IMR-90 (cell line): Measurements from ENCODE around the gene OR12D3. TPM values are rescaled to one million over a fixed set of nuclear protein-coding genes. Genes with fewer than 3 reads are reported as not detected.

Experiments used
- ATAC-seq: fragments of 200-7000 bp; cut with Tn5 transposase; 2 replicates; pipeline ENCODE4 v1.9.1; 2020; ENCODE audit warnings: low read depth, mild to moderate bottlenecking, moderate library complexity
- BruUV-seq: library from RNA; stranded (reverse); fragments of 400-500 nt; replicated peaks from 2 replicates; lab custom pipeline; 2021; lab: Mats Ljungman, UMichigan
- CTCF ChIA-PET: fragments of 300-600 bp; formaldehyde crosslinking; extraction: SDS; loops from one replicate; lab custom pipeline; 2021; ENCODE audit warnings: antibody characterized with exemption; lab: Yijun Ruan, JAX
- POLR2A ChIA-PET: fragments of 300-600 bp; sonication (Branson Sonifier 250); formaldehyde crosslinking; loops from one replicate; lab custom pipeline; 2022; ENCODE audit warnings: antibody characterized with exemption; ENCODE audit not compliant: unreplicated experiment; lab: Charles Lee
- DNase-seq: peaks from one replicate; pipeline ENCODE4 v3.0.0; 2013
- H2AFZ ChIP-seq: replicated peaks from 2 replicates; pipeline ENCODE3; 2013; ENCODE audit warnings: low read length, mild to moderate bottlenecking; ENCODE audit not compliant: poor library complexity
- H2AK5ac ChIP-seq: 2 replicates; pipeline ENCODE4 v1.6.1; 2013; ENCODE audit warnings: low read depth, low read length, inconsistent platforms
- H2AK9ac ChIP-seq: replicated peaks from 2 replicates; pipeline ENCODE3; 2013; ENCODE audit warnings: mild to moderate bottlenecking, low read depth, low read length, moderate library complexity; ENCODE audit not compliant: poor library complexity
- H2BK120ac ChIP-seq: 2 replicates; pipeline ENCODE4 v1.6.1; 2013; ENCODE audit warnings: low read depth, low read length, inconsistent platforms
- H2BK15ac ChIP-seq: 3 replicates; pipeline ENCODE4 v1.6.1; 2013; ENCODE audit warnings: low read depth, low read length, inconsistent platforms
- H2BK20ac ChIP-seq: 2 replicates; pipeline ENCODE4 v1.6.1; 2013; ENCODE audit warnings: low read depth, mild to moderate bottlenecking, inconsistent platforms, low read length, moderate library complexity
- H2BK5ac ChIP-seq: 2 replicates; pipeline ENCODE4 v1.6.1; 2013; ENCODE audit warnings: mild to moderate bottlenecking, low read depth, low read length, inconsistent platforms; ENCODE audit not compliant: poor library complexity, severe bottlenecking
- H3K14ac ChIP-seq: replicated peaks from 2 replicates; pipeline ENCODE4 v1.6.1; 2013; ENCODE audit warnings: low read depth, low read length, inconsistent platforms
- H3K18ac ChIP-seq: 2 replicates; pipeline ENCODE4 v1.6.1; 2013; ENCODE audit warnings: low read depth, low read length, control low read depth
- H3K23ac ChIP-seq: 2 replicates; pipeline ENCODE4 v1.6.1; 2013; ENCODE audit warnings: low read depth, low read length, inconsistent platforms
- H3K27ac ChIP-seq: 2 replicates; pipeline ENCODE4 v1.5.1; 2013; ENCODE audit warnings: mild to moderate bottlenecking, control low read depth, low read length; ENCODE audit not compliant: insufficient read depth
- H3K27me3 ChIP-seq: 2 replicates; pipeline ENCODE4 v1.6.1; 2013; ENCODE audit warnings: low read length; ENCODE audit not compliant: control insufficient read depth, insufficient read depth
- H3K36me3 ChIP-seq: 2 replicates; pipeline ENCODE4 v1.6.1; 2013; ENCODE audit warnings: low read length, mixed read lengths; ENCODE audit not compliant: control insufficient read depth, insufficient read depth
- H3K4ac ChIP-seq: 2 replicates; pipeline ENCODE4 v1.6.1; 2013; ENCODE audit warnings: low read depth, low read length, inconsistent platforms
- H3K4me1 ChIP-seq: 2 replicates; pipeline ENCODE4 v1.6.1; 2013; ENCODE audit warnings: low read length, mixed read lengths; ENCODE audit not compliant: control insufficient read depth, insufficient read depth
- H3K4me2 ChIP-seq: 2 replicates; pipeline ENCODE4 v1.6.1; 2013; ENCODE audit warnings: low read depth, mild to moderate bottlenecking, control low read depth, low read length, moderate library complexity
- H3K4me3 ChIP-seq: 2 replicates; pipeline ENCODE4 v1.5.1; 2013; ENCODE audit warnings: low read depth, mild to moderate bottlenecking, control low read depth, low read length, moderate library complexity; ENCODE audit not compliant: insufficient read depth
- H3K56ac ChIP-seq: 2 replicates; pipeline ENCODE4 v1.6.1; 2013; ENCODE audit warnings: low read length, inconsistent platforms; ENCODE audit not compliant: insufficient read depth; ENCODE audit errors: extremely low read depth
- H3K79me1 ChIP-seq, 2 experiments: 2 replicates each; pipeline ENCODE4 v1.6.1; 2013; ENCODE audit warnings: low read length in 2 of 2, inconsistent platforms in 1 of 2, low read depth in 1 of 2
- H3K9ac ChIP-seq: 2 replicates; pipeline ENCODE4 v1.6.1; 2013; ENCODE audit warnings: low read depth, low read length, control low read depth
- H3K9me1 ChIP-seq: 2 replicates; pipeline ENCODE4 v1.6.1; 2013; ENCODE audit warnings: low read length, inconsistent platforms; ENCODE audit not compliant: insufficient read depth
- H3K9me3 ChIP-seq: 2 replicates; pipeline ENCODE4 v1.6.1; 2013; ENCODE audit warnings: low read length; ENCODE audit not compliant: control insufficient read depth, insufficient read depth
- H4K20me1 ChIP-seq: 2 replicates; pipeline ENCODE4 v1.6.1; 2013; ENCODE audit warnings: low read length, inconsistent platforms; ENCODE audit not compliant: insufficient read depth
- H4K5ac ChIP-seq: 2 replicates; pipeline ENCODE4 v1.6.1; 2013; ENCODE audit warnings: mild to moderate bottlenecking, low read depth, low read length, control low read depth
- H4K8ac ChIP-seq, 2 experiments: 2 replicates each; pipeline ENCODE4 v1.6.1; 2013; ENCODE audit warnings: low read depth in 2 of 2, low read length in 2 of 2, control low read depth in 1 of 2, inconsistent platforms in 1 of 2
- H4K91ac ChIP-seq: 2 replicates; pipeline ENCODE4 v1.6.1; 2013; ENCODE audit warnings: low read depth, low read length, inconsistent platforms; ENCODE audit not compliant: insufficient read depth
- BHLHE40 ChIP-seq: fragments of 150-350 bp; IDR thresholded peaks from 2 replicates; pipeline ENCODE4 v1.6.1; 2016; ENCODE audit warnings: mild to moderate bottlenecking, low read depth, low read length
- CEBPB ChIP-seq: IDR thresholded peaks from 2 replicates; pipeline ENCODE4 v1.6.1; 2012; ENCODE audit warnings: low read depth, low read length, improper control_type of control experiment
- CHD1 ChIP-seq: IDR thresholded peaks from 2 replicates; pipeline ENCODE4 v1.6.1; 2012; ENCODE audit warnings: low read depth, low read length, improper control_type of control experiment
- MAFK ChIP-seq: IDR thresholded peaks from 2 replicates; pipeline ENCODE4 v1.6.1; 2012; ENCODE audit warnings: low read depth, low read length, improper control_type of control experiment
- MAZ ChIP-seq: IDR thresholded peaks from 2 replicates; pipeline ENCODE4 v1.6.1; 2012; ENCODE audit warnings: low read depth, mild to moderate bottlenecking, low read length, improper control_type of control experiment, moderate library complexity, borderline replicate concordance
- MXI1 ChIP-seq: IDR thresholded peaks from 2 replicates; pipeline ENCODE4 v1.6.1; 2012; ENCODE audit warnings: low read depth, mild to moderate bottlenecking, low read length, moderate library complexity, borderline replicate concordance
- NFE2L2 ChIP-seq: fragments of 150-350 bp; IDR thresholded peaks from 2 replicates; pipeline ENCODE4 v1.6.1; 2016; ENCODE audit warnings: low read depth, mild to moderate bottlenecking, low read length
- POLR2A ChIP-seq: IDR thresholded peaks from 2 replicates; pipeline ENCODE4 v1.6.1; 2012; ENCODE audit warnings: mild to moderate bottlenecking, low read depth, low read length
- RCOR1 ChIP-seq: IDR thresholded peaks from 2 replicates; pipeline ENCODE4 v1.6.1; 2012; ENCODE audit warnings: mild to moderate bottlenecking, low read length, improper control_type of control experiment; ENCODE audit not compliant: insufficient replicate concordance
- WGBS, 2 experiments: methylation state at CpG; one replicate each; pipeline versions ENCODE4 v1.1.5 to v1.1.7; 2013; ENCODE audit warnings: missing lambda C conversion rate in 2 of 2; ENCODE audit not compliant: insufficient read length in 1 of 2; ENCODE audit errors: extremely low coverage in 2 of 2; 5-methylcytosine and 5-hydroxymethylcytosine counted together
- dilution Hi-C: fragments of 300-500 bp; cut with HindIII; formaldehyde crosslinking; loops from one replicate; pipeline ENCODE4 v1.14.3; 2018; ENCODE audit warnings: low sequenced_read_pairs; ENCODE audit not compliant: unreplicated experiment
- in situ Hi-C: fragments of 300-500 bp; cut with MboI; formaldehyde crosslinking; loops from 3 replicates; pipeline ENCODE4 v1.14.3; 2019; ENCODE audit warnings: low sequenced_read_pairs, inconsistent platforms, mixed read lengths
- intact Hi-C: fragments of 100-400 bp; cut with micrococcal nuclease; formaldehyde crosslinking; loops from 2 replicates; pipeline ENCODE4 v1.10.0; 2022
- polyA plus RNA-seq, 3 experiments: library from polyadenylated mRNA; depleted of rRNA; stranded (reverse); fragments of >200 nt; gene quantifications; 2 replicates each; pipeline ENCODE4 v1.2.3, GENCODE V29; 2012; ENCODE audit warnings: low replicate concordance in 1 of 3
- total RNA-seq: library from RNA; depleted of rRNA; stranded (reverse); fragments of >200 nt; gene quantifications from 2 replicates; pipeline ENCODE4 v1.2.3, GENCODE V29; 2012
- TF ChIP-seq, protein P1 (sequence below): conservative IDR thresholded peaks from 2 replicates; pipeline ENCODE4 v1.5.1; 2012; ENCODE audit warnings: mild to moderate bottlenecking, low read depth, low read length, improper control_type of control experiment
- TF ChIP-seq, protein P2 (sequence below): fragments of 150-350 bp; IDR thresholded peaks from 2 replicates; pipeline ENCODE4 v1.6.1; 2017; ENCODE audit warnings: mild to moderate bottlenecking, antibody characterized with exemption, low read length, low read depth

Gene OR12D3
- total and polyA plus RNA-seq, 2 of the 4 experiments (the other 2 are of a cell fraction): not detected

DNA sequence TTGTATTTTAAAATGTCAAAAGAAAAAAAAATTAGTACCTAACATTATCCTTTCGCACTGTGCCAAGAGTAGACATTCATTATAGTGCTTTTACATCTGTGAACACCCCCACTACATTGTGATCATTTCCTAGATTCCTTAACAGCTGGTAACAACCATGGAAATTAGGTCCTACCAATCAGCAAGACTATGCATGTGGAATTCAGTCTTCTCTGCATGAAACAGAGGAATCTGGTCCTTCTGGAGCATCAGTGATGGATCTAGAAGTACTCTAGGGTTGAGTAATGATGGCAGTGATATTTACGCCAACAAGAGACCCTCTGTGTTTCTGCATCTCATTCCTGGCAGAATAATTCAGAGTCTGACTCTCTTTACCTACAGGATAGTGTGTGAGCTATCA is 49.1 kb upstream of the OR12D3 start:
- H2BK120ac ChIP-seq: no peak overlapping the region
- no peak overlapping the region for H2AFZ ChIP-seq
- H3K9ac ChIP-seq: no peak overlapping the region
- TF ChIP-seq RCOR1: no peak
- TF ChIP-seq, protein P1, sequence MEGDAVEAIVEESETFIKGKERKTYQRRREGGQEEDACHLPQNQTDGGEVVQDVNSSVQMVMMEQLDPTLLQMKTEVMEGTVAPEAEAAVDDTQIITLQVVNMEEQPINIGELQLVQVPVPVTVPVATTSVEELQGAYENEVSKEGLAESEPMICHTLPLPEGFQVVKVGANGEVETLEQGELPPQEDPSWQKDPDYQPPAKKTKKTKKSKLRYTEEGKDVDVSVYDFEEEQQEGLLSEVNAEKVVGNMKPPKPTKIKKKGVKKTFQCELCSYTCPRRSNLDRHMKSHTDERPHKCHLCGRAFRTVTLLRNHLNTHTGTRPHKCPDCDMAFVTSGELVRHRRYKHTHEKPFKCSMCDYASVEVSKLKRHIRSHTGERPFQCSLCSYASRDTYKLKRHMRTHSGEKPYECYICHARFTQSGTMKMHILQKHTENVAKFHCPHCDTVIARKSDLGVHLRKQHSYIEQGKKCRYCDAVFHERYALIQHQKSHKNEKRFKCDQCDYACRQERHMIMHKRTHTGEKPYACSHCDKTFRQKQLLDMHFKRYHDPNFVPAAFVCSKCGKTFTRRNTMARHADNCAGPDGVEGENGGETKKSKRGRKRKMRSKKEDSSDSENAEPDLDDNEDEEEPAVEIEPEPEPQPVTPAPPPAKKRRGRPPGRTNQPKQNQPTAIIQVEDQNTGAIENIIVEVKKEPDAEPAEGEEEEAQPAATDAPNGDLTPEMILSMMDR: no peak
- TF ChIP-seq POLR2A: no peak
- no peak for TF ChIP-seq MXI1
- TF ChIP-seq MAZ: no peak
- TF ChIP-seq CEBPB: no peak
- no peak for TF ChIP-seq BHLHE40
- TF ChIP-seq CHD1: no peak
- TF ChIP-seq MAFK: no peak
- TF ChIP-seq, protein P2, sequence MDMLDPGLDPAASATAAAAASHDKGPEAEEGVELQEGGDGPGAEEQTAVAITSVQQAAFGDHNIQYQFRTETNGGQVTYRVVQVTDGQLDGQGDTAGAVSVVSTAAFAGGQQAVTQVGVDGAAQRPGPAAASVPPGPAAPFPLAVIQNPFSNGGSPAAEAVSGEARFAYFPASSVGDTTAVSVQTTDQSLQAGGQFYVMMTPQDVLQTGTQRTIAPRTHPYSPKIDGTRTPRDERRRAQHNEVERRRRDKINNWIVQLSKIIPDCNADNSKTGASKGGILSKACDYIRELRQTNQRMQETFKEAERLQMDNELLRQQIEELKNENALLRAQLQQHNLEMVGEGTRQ: no peak
- no peak for TF ChIP-seq NFE2L2
- H2BK5ac ChIP-seq: no peak overlapping the region
- H3K36me3 ChIP-seq: no peaks in the 10 kb centered on the region
- no peak overlapping the region for H2AK9ac ChIP-seq
- no peak for DNase-seq
- no peak overlapping the region for H2BK15ac ChIP-seq
- H4K8ac ChIP-seq: no peak overlapping the region
- no peak overlapping the region for H3K18ac ChIP-seq
- no peak overlapping the region for H3K4ac ChIP-seq
- H3K4me1 ChIP-seq: no peaks in the 10 kb centered on the region
- BruUV-seq: no TSS peak
- CTCF ChIA-PET: no interaction called here
- no peaks in the 10 kb centered on the region for H3K79me1 ChIP-seq
- no peak overlapping the region for H3K4me3 ChIP-seq
- intact Hi-C loops: no loop called here
- peaks cover 6% of the 10 kb centered on the region for H3K9me3 ChIP-seq
- H3K56ac ChIP-seq: no peak overlapping the region
- in situ Hi-C loops: no loop called here
- ATAC-seq: no peak
- no CpG with 5 or more reads among the region's 2 CpGs for WGBS, 2 experiments
- no peaks in the 10 kb centered on the region for H3K9me1 ChIP-seq
- H3K14ac ChIP-seq: no peak overlapping the region
- H3K27me3 ChIP-seq: no peaks in the 10 kb centered on the region
- H4K5ac ChIP-seq: no peak overlapping the region
- H2AK5ac ChIP-seq: no peak overlapping the region
- dilution Hi-C loops: no loop called here
- no peak overlapping the region for H3K27ac ChIP-seq
- H4K20me1 ChIP-seq: no peaks in the 10 kb centered on the region
- POLR2A ChIA-PET: no interaction called here
- no peak overlapping the region for H4K91ac ChIP-seq
- no peak overlapping the region for H2BK20ac ChIP-seq
- no peak overlapping the region for H3K23ac ChIP-seq
- no peak overlapping the region for H3K4me2 ChIP-seq
